HPDE6-E6E7 (cell line): ENCODE results near the gene FAM135A.
A peak's percentile ranks its signal among the peaks of the same experiment; 100 is the strongest.
"Not testable (repeated sequence)": the region's sequence is repeated elsewhere in the genome, so short reads cannot be mapped to it uniquely, and the experiment has no call there.

Source experiments
- DNase-seq: peaks from one replicate; pipeline ENCODE4 v3.0.0; 2011; ENCODE audit warnings: missing footprints; ENCODE audit errors: extremely low spot score

The FAM135A gene

GRCh38 chr6:70396796-70397729 lies 16.2 kb upstream of the FAM135A start:
- DNase-seq = peak; percentile 32

DNA sequence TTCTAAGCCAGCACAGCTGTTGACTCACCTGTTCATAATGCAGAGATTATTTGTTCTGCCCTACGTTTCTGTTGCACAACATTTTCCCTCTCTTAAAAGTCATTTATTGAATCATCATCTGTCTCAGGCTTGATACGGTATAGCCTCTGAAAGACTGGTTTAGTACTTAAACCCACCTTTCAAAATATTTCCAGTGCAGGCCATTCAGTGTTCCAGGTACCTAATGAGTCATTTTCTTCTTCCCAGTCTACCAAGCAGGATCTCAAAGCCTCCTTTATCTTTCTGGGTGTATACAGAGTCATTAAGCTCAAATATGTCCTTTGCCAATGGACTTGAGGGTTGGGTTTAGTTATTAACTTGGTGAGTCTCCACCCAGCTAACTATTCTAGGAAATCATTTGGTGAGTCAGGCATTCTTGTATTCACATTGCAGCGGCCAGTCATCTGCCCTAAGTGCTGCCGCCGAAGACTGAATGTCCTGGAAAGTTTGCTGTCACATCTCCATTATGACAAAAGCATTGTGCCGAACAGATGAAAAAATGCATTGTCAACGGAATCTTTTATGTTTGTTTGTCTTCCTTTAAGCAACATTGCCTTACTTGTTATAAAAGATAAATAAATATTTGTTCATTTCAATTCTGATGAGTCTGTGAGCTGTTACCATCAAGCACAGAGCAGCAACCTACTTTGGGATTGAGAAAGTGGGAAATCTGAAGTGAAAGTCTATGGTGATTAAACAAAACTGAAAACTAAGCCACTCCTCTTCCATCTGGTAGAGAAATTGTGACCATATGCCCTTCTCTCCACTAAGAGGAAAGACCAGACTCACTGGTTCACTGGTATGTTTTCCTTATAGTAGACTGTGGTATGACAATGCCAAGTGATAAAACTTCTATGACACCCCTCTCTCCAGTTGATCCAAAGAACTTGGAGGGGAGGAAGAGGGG lies 14.3 kb upstream of the FAM135A start:
- peak; percentile 76 for DNase-seq

- DNase-seq = no peak
These were observed 8.7 kb upstream of the FAM135A start for GRCh38 chr6:70404658-70405057.

GRCh38 chr6:70409216-70409615 lies 4.1 kb upstream of the FAM135A start:
- no peak for DNase-seq

DNA sequence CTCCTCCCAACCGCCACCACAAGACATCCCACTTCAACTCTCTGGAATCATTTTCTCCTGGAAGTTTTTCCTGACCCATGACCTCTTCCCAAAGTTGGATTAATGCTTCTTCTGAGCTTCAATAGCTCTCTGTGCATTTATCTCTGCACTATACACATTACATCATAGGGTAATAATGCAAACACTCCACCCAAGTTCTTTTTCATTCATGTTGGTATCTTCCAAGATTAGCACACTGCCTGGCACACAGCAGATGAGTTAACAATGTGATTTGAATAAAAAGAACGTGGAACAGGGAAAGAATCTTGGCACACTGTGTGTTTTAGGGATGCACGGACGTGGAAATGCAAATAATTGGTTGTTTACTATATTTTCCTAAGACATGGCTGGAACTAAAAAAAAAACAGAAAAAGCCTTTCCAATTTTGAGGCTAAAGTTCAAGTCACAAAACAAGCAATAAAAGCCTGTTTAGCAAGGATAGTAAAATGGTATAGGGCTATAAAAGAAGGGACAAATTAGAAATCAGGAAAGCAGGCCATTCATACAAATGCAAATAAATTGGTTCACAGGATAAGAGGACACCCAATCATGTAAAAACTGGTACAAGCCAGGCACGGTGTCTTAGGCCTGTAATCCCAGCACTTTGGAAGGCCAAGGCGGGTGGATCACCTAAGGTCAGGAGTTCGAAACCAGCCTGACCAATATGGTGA lies 1.6 kb upstream of the FAM135A start:
- DNase-seq = no peak

DNA sequence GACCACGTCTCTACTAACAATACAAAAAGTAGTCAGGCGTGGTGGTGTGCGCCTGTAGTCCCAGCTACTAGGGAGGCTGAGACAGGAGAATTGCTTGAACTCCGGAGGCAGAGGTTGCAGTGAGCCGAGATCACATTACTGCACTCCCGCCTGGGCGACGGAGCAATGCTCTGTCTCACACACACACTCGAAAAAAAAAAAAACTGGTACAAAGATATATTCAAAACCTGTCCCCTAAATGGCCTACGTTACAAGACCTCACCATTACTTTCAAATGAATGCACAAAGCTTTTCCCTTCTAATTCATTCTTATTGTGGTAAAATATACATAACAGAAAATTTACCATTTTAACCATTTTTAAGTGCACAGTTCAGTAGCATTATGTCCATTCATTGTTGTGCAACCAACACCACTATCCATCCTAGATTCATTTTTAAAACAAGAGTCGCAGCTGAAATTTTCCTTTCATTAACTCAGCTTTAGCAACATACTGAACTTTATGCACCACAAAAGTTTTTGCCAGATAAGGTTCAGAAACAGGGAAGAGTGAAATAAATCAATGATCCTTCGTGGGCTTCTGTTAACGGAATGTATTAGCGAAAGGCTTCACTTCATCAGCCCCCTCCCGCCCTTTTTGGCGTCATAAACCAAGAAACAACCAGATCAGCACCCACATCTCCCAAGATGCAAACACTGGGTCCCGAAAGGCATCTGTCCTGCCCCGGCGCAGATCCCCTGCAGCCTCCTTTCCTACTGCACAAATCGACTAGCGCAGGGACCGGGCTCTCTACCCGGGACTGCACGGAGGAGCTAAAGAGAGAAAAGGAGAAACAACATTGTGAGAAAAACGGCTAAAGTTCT lies 825 bp upstream of the FAM135A start:
- DNase-seq = no peak

DNA sequence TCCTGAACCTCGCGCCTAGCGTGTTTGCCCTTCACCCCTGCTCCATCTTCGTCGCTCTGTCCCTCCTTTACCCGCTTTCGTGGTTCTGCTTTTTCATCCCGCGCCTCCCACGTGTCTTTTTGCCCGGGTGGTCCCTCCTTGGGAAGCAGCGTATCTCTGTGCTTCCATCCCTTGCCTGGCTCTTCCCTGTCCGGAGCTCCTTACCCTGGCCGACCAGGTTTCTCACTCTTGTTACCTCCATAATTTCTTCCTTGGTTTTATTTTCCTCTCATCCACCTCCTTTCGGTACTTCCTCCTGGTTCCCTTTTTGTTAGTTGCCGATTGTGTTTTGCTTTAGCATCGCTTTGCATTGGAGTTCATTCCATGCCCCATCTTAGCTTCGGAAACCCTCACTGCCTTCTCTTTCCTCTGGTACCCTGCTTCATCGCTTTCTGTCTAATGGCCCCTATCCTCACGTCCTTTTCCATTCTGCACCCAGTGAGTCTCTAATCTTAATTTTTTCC lies 735 bp downstream of the FAM135A start:
- no peak for DNase-seq

DNA sequence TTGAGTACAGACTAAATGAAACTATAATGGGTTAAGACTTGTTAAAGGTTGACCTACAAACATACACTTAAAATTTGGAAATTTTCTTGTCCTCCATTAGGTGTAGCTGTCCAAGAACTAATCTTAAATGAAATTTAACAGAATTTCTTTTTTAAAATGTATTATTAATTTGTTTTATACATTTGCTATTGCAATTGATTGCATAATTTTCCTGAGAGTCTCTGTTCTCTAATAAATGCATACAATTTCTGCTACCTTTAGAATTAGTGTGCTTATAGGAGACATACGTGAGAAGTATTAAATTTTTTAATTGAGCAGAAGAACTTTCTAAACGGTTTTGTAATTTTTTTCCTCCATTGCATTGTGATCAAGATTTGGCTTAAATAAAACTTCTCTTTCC lies 1.5 kb downstream of the FAM135A start:
- no peak for DNase-seq

DNA sequence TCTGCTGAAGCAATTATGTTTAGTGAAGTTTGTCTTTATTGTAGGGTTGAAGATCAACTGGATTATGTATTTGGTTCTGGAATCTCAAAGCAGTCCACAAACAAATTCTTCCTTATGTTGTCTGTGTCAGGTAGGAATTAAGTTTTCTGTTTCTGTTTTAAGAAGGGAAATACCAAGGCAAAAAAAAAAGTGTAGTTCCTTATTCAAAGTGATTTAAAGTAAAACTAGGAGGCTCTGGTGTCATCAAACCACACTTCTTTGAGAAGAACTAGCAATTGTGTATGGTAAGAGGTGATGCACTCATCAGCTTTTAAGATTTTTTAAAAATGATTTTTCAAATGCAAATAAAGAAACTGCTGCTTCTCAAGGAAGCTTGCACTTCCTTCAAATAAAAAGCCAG lies 1.9 kb downstream of the FAM135A start:
- no peak for DNase-seq

DNA sequence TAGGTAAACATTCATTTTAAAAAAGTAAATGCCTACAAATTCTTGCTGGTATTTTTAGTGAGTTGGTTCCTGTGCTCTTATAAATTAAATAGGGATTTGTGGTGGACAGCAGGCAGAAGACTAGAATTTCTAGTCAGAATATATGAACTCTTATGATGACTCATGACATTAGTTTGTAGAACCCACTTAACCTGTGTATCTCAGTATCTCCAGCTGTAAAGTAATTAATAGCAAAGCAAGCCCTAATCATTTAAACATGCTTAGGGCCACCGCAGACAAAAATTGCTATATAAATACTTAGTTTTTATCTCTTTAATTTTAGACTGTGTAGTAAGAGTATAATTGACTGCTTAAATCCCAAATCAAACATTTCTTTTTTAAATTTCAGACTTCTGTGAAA lies 2.4 kb downstream of the FAM135A start:
- no peak for DNase-seq

GRCh38 chr6:70421509-70421908 lies 8.2 kb downstream of the FAM135A start:
- no peak for DNase-seq

DNA sequence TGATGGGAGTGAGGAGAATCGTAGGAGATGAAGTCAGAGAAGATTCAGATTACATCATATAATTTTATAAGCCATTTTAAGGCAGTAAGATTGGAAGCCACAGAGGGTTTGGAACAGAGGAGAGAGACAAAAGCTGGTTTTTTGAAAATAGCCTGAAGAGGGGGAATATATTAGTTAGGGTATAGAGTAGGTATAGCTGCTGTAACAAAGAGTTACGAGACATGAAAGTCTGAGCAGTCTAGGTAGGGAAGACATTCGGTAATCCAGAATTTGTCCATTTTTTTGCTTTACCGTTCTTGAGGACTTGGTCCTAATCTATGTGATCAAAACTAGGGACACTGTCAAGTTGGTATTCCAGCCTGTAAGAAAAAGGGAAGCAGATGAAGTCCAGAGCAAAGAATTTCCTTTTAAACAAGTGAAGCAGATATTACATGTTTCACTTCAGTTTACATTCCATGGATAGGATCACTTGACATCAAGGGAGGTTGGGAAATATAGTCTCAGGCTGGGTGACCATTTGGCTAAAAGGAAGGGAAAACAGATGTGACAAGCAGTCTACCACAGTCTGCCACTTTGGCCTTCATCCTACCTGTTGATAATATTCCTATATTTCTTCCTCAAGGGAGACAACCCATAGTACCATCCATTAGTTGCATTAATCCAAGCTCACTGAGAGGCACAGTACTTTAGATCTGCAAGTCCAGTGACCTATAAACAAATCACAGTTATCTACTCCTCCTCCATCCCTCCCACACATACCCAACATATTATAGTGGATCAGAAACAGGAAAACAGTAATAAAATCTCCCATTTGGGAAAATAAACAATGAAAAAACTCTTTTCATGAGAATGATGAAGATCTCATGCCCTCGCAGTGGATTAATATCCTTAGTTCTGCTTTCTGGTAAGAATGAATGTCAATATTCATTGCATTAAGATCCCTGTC lies 10.2 kb downstream of the FAM135A start:
- no peak for DNase-seq

DNA sequence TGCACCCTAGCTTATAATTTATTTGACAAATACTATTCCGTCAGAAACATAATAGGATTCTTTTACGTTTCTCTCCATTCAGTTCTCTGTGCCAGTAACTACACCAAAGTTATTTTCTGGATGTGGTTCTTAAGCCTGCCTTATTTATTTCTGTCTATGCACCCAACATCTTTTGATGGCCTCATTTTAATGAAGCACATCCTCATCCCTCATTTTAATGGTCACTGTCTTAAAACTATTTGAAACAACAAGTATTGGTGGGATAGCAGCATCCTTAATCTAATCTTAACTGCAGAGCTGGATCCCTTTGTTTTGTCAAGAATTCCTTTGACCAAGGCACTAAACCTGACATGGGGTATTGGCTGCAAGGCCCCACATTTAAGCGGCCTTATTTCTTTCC lies 11.0 kb downstream of the FAM135A start:
- DNase-seq = no peak

DNA sequence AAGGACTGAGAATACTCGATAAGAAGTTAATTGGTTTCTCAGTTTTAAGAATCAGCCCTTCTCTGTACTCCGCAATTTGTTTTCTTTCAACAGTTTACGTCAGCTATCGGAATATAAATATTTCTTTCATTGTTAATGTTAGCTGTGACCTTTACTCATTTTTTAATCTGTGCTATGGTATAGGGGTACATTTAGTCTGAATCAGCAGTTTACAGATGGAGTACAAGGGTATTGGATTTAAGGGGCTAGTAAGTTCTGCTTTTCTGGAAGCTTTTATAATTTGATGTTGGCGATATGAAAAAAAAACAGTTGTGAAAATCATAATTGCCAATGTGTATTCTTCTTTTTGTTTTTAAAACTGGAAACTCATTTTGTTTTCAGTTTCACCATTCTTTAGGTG lies 23.0 kb downstream of the FAM135A start:
- no peak for DNase-seq

- DNase-seq = no peak
These were observed 31.7 kb downstream of the FAM135A start for GRCh38 chr6:70445001-70445400.

DNA sequence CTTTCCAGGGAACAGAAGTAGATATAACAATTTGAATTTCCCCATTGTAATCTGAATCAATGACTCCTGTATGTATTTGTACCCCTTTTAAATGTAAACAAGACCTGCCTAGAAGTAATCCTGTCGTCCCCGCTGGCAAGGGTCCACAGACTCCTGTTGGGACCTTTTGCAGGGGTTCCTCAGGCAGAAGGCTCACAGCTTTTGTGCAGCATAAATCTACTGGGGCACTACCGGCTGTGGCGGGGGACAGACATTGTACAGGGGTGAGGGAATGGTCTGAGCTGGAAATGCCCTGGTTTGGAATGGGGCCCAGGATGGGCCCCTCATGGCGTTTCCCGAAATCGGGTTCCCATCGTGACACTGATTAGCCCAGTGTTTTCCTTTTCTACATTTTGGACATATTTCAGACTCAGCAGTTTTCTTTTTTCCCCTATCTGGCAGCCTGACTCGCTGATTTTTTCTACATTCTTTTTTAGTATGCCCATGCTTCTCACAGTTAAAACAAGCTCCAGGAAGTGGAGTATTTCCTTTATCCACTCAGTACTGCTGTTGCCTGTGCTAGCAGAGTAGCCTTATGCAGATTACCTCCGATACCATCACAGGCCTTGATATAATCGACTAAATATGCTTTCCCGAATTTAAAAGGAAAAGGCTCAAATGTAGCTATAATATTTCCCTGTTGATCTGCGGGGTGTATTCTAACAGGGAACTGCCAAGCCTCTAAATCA lies 34.2 kb downstream of the FAM135A start:
- DNase-seq = not testable (repeated sequence)

DNA sequence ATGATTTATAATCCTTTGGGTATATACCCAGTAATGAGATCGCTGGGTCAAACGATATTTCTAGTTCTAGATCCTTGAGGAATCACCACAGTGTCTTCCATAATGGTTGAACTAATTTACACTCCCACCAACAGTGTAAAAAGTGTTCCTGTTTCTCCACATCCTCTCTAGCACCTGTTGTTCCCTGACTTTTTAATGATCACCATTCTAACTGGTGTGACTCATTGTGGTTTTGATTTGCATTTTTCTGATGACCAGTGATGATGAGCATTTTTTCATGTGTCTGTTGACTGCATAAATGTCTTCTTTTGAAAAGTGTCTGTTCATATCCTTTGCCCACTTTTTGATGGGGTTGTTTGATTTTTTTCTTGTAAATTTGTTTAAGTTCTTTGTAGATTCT lies 40.6 kb downstream of the FAM135A start:
- DNase-seq = not testable (repeated sequence)

DNA sequence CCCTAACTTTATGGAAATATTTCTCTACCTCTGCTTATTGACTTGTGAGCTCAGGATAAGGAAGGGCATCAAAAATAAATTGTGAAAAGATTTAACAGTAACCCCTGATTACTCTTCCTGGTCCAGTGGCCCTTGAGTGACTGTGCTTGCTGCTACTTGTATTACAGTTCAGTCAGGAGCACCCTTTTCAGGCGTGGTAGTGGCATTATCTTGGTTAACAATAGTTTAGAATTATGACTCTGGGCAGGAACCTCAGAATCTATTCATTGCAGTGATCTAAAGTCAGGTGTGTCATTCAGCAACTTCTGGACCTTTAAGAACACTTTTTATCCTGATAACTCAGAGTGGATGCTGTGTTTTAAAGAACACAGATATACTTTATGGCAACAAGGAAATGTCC lies 43.4 kb downstream of the FAM135A start:
- DNase-seq = peak; percentile 5

GRCh38 chr6:70459235-70459634 lies 45.9 kb downstream of the FAM135A start:
- no peak for DNase-seq
